Upper lobe of right lung (tissue), 1 donor: Measurements from ENCODE around the gene UBASH3B. TPM values are rescaled to one million over a fixed set of nuclear protein-coding genes. Genes with fewer than 3 reads are reported as not detected.
"Not testable (repeated sequence)": the region's sequence is repeated elsewhere in the genome, so short reads cannot be mapped to it uniquely, and the experiment has no call there.

Source experiments
- ATAC-seq: fragments of 200-7000 bp; cut with Tn5 transposase; one replicate; pipeline ENCODE4 v1.9.1; 2020; ENCODE audit warnings: mild to moderate bottlenecking, moderate library complexity
- DNase-seq: peaks from one replicate; pipeline ENCODE4 v3.0.0-alpha.2; 2020
- H3K27ac ChIP-seq: fragments of 200-600 bp; one replicate; pipeline ENCODE4 v1.8.0; 2022
- H3K27me3 ChIP-seq: fragments of 200-600 bp; one replicate; pipeline ENCODE4 v1.8.0; 2022; ENCODE audit warnings: mild to moderate bottlenecking
- H3K36me3 ChIP-seq: fragments of 200-600 bp; one replicate; pipeline ENCODE4 v1.8.0; 2022
- H3K4me1 ChIP-seq: fragments of 200-600 bp; one replicate; pipeline ENCODE4 v1.8.0; 2022
- H3K4me3 ChIP-seq: fragments of 200-600 bp; one replicate; pipeline ENCODE4 v1.8.0; 2022; ENCODE audit warnings: mild to moderate bottlenecking
- H3K9me3 ChIP-seq: fragments of 200-600 bp; one replicate; pipeline ENCODE4 v1.8.0; 2022
- CTCF ChIP-seq: fragments of 200-600 bp; IDR thresholded peaks from one replicate; pipeline ENCODE4 v1.8.0; 2022; ENCODE audit warnings: antibody characterized with exemption
- intact Hi-C: fragments of 100-400 bp; cut with DNase I; formaldehyde crosslinking; loops from one replicate; pipeline ENCODE4 v1.11.0; 2022
- total RNA-seq: library from RNA; stranded (reverse); fragmentation: NEBNext Ultra II Directional; extraction: Animal tissue kit (Norgen Biotek cat#: 25700); gene quantifications from one replicate; pipeline ENCODE4 v1.2.1, GENCODE V29; 2021
- donor health status: DM: no; HTN: yes; CAD: no; lungs with severe emphysema.

Gene UBASH3B
- total RNA-seq, 1 donor from 2014 or later = 42.2 TPM

DNA sequence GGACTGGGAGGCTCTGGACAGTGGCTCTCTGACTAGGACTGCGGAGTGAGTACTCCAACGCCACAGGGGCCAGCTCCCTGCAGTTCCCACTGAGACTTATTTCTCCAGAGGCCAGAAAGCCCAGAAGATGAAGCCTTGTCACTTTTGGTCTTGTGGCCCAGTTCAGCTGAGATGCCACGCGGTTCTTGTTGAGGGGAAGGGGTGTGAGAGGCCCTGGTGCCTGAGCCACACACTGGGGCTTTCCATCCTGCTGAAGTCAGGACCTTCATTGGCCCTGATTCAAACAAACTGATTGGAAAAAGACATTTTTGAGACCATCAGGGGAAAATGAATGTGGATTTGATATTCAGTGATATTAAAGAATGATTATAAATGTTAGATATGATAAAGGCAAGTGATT lies 73.6 kb downstream of the UBASH3B start:
- intact Hi-C loops = no loop called here
- TF ChIP-seq CTCF = no peak
- no peaks in the 10 kb centered on the region for H3K36me3 ChIP-seq
- DNase-seq = no peak
- no peak overlapping the region for H3K27ac ChIP-seq
- no peaks in the 10 kb centered on the region for H3K27me3 ChIP-seq
- no peaks in the 10 kb centered on the region for H3K9me3 ChIP-seq
- ATAC-seq = no peak
- no peak overlapping the region for H3K4me3 ChIP-seq
- peaks cover 19% of the 10 kb centered on the region for H3K4me1 ChIP-seq

DNA sequence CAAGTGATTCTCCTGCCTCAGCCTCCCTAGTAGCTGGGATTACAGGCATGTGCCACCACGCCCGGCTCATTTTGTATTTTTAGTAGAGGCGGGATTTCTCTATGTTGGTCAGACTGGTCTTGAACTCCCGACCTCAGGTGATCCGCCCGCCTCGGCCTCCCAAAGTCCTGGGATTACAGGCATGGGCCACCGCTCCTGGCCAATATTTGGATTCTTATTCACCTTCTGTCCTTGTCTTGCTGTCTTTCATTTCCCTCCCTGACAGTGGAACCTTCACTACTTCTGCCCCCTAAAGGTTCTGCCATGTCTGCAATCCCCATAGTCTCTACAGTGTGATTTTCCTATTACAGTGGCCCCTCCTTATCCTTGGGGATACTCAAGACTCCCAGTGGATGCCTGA lies 75.2 kb downstream of the UBASH3B start:
- H3K27me3 ChIP-seq, H3K36me3 ChIP-seq, intact Hi-C loops, H3K4me3 ChIP-seq, H3K27ac ChIP-seq, ATAC-seq, DNase-seq, H3K9me3 ChIP-seq: not testable (repeated sequence)
- peaks cover 31% of the 10 kb centered on the region for H3K4me1 ChIP-seq

- H3K36me3 ChIP-seq = no peaks in the 10 kb centered on the region
- TF ChIP-seq CTCF = no peak
- no peak for DNase-seq
- H3K27ac ChIP-seq = no peak overlapping the region
- no peak for ATAC-seq
- no peak overlapping the region for H3K4me3 ChIP-seq
- intact Hi-C loops = no loop called here
- H3K4me1 ChIP-seq = peaks cover 28% of the 10 kb centered on the region
- no peaks in the 10 kb centered on the region for H3K9me3 ChIP-seq
- H3K27me3 ChIP-seq = no peaks in the 10 kb centered on the region
These were observed 76.0 kb downstream of the UBASH3B start for GRCh38 chr11:122731500-122731913.

DNA sequence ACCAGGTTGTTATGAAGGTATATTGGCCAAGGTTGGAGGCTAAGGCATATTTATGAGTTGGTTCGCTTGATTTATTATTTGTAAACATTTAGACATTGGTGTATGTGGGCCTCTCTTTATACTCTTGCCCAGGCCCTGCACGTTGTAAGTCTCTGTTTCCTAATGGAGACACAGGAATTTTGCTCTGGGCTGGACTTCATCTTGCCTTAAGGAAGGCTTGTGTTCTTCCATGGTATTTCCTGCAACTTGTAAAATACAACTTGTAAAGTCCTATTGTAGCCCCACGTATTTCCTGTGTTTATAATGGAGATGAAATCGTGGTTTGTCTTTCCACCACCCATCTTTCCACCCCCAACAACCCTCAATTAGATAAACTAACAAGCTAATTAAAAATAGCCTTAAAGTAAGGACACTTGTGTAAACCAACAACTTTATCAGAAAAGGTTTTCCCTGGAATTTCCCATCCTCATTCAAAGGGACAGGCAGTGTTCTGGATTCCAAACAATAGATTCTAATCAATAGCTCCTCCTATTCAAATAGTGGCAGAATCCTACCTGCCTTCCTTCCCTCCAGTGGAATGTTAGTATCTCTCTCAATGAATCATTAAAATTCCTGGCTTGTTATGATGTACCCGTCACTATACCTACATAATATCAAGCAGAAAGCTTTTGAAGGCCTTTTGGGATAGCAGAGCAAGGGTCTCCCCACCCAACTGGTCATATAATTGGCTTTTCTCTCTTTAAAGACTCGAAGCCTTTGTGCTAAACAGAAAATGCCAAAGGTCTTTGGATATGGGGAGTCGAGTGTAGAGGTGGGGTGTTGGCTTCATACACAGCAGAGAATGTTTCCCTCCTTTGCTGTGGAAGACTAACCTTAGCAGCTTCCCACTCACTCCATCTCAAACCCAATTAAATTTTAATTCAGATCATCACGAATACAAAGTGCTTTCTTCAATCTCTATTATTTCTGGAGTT lies 77.1 kb downstream of the UBASH3B start:
- no peak for DNase-seq

DNA sequence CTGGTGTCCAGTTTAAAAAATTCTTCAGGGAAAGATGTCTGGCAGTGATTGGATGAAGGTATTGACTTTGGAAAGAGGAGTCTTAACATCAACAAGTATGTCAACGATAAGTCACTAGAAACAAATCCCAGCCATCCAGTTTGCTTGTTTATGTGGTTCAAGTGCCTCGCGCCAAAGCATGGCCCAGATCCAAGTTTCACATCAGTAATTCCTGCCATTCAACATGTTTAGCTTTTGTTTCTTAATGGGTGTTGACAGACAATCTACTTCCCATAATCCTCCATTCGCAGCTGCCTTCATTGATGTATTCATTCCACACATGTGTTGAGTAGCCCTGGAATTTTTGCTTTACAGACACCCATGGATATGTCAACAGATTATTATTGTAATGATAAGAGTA lies 77.8 kb downstream of the UBASH3B start:
- no peak for TF ChIP-seq CTCF
- Histone ChIP-seq H3K4me3 (no peak overlapping the region), H3K4me1 (peaks cover 16% of the 10 kb centered on the region), H3K9me3 (no peaks in the 10 kb centered on the region), H3K27ac (no peak overlapping the region), H3K27me3 (no peaks in the 10 kb centered on the region), H3K36me3 (no peaks in the 10 kb centered on the region)
- DNase-seq (no peak), ATAC-seq (peak; percentile 63)
- intact Hi-C loops = no loop called here

More for the DNA sequence above, 77.1 kb downstream of the UBASH3B start:
- H3K9me3 ChIP-seq = no peaks in the 10 kb centered on the region
- H3K36me3 ChIP-seq = no peaks in the 10 kb centered on the region
- intact Hi-C loops = no loop called here
- H3K27me3 ChIP-seq = no peaks in the 10 kb centered on the region
- H3K4me1 ChIP-seq = peaks cover 20% of the 10 kb centered on the region
- TF ChIP-seq CTCF = no peak
- ATAC-seq = no peak
- H3K27ac ChIP-seq = no peak overlapping the region
- no peak overlapping the region for H3K4me3 ChIP-seq

- intact Hi-C loops = no loop called here
- ATAC-seq (no peak), DNase-seq (no peak)
- Histone ChIP-seq H3K4me1 (peaks cover 16% of the 10 kb centered on the region), H3K36me3 (no peaks in the 10 kb centered on the region), H3K27me3 (no peaks in the 10 kb centered on the region), H3K27ac (no peak overlapping the region), H3K9me3 (no peaks in the 10 kb centered on the region), H3K4me3 (no peak overlapping the region)
- no peak for TF ChIP-seq CTCF
These were observed 79.5 kb downstream of the UBASH3B start for GRCh38 chr11:122734848-122735496.
